ENCODE data around the gene PRKN. TPM values are rescaled to one million over a fixed set of nuclear protein-coding genes. Genes with fewer than 3 reads are reported as not detected.

Gene PRKN
- total and polyA plus RNA-seq, 2 experiments from 2014 or later: 2.3 to 3.9 TPM

- H3K4me1 ChIP-seq (ENCODE audit: insufficient read depth): no peaks in the 10 kb centered on the region
- no peak overlapping the region for H3K4me2 ChIP-seq
- no peak overlapping the region for H3K4me3 ChIP-seq
- H2AFZ ChIP-seq: no peak overlapping the region
- H3K9me3 ChIP-seq (ENCODE audit: low read depth): peaks cover 7% of the 10 kb centered on the region
- 79% methylated on average over 9 of the region's 9 CpGs for WGBS (ENCODE audit: low lambda C conversion rate, missing lambda C conversion rate)
- H4K20me1 ChIP-seq (ENCODE audit: insufficient read depth, poor library complexity, severe bottlenecking): no peaks in the 10 kb centered on the region
- TF ChIP-seq EZH2phosphoT487 (IDR thresholded peaks at IDR 0.05; ENCODE audit: low read depth, severe bottlenecking, unreplicated experiment) (no peak), EZH2 (IDR thresholded peaks at IDR 0.05; ENCODE audit: borderline replicate concordance) (no peak), CTCF (IDR thresholded peaks at IDR 0.05; ENCODE audit: poor library complexity) (no peak)
- no peak for DNase-seq (ENCODE audit: low spot score)
- H3K9me2 ChIP-seq (replicated peaks; ENCODE audit: insufficient read depth): no peaks in the 10 kb centered on the region
- H3K79me2 ChIP-seq: no peaks in the 10 kb centered on the region
- no peaks in the 10 kb centered on the region for H3K27me3 ChIP-seq
- no peak overlapping the region for H3K27ac ChIP-seq
- H3K36me3 ChIP-seq (replicated peaks; ENCODE audit: insufficient read depth, low read depth): no peaks in the 10 kb centered on the region
These were observed 1170.0 kb downstream of the PRKN start for GRCh38 chr6:161557333-161558107.

GRCh38 chr6:161554883-161555282 lies 1172.7 kb downstream of the PRKN start:
- TF ChIP-seq EZH2phosphoT487 (IDR thresholded peaks at IDR 0.05; ENCODE audit: low read depth, severe bottlenecking, unreplicated experiment): no peak
- no peak for TF ChIP-seq CTCF (IDR thresholded peaks at IDR 0.05; ENCODE audit: poor library complexity)
- Histone ChIP-seq H3K4me1 (ENCODE audit: insufficient read depth) (no peaks in the 10 kb centered on the region), H4K20me1 (ENCODE audit: insufficient read depth, poor library complexity, severe bottlenecking) (no peaks in the 10 kb centered on the region), H2AFZ (no peak overlapping the region), H3K9me2 (replicated peaks; ENCODE audit: insufficient read depth) (no peaks in the 10 kb centered on the region), H3K4me2 (no peak overlapping the region), H3K9me3 (ENCODE audit: low read depth) (peaks cover 7% of the 10 kb centered on the region), H3K27me3 (no peaks in the 10 kb centered on the region), H3K36me3 (replicated peaks; ENCODE audit: insufficient read depth, low read depth) (no peaks in the 10 kb centered on the region), H3K4me3 (no peak overlapping the region), H3K79me2 (no peaks in the 10 kb centered on the region), H3K27ac (no peak overlapping the region)
- DNase-seq (ENCODE audit: low spot score): no peak

GRCh38 chr6:161549977-161550655 lies 1177.5 kb downstream of the PRKN start:
- no peaks in the 10 kb centered on the region for H4K20me1 ChIP-seq (ENCODE audit: insufficient read depth, poor library complexity, severe bottlenecking)
- peak; percentile 13 for DNase-seq (ENCODE audit: low spot score)
- no peak for TF ChIP-seq CTCF (IDR thresholded peaks at IDR 0.05; ENCODE audit: poor library complexity)
- no peak for TF ChIP-seq EZH2phosphoT487 (IDR thresholded peaks at IDR 0.05; ENCODE audit: low read depth, severe bottlenecking, unreplicated experiment)
- TF ChIP-seq EZH2 (IDR thresholded peaks at IDR 0.05; ENCODE audit: borderline replicate concordance): no peak
- no peak overlapping the region for H3K4me2 ChIP-seq
- H3K9me3 ChIP-seq (ENCODE audit: low read depth): peaks cover 5% of the 10 kb centered on the region
- 56% methylated on average over 4 of the region's 4 CpGs for WGBS (ENCODE audit: low lambda C conversion rate, missing lambda C conversion rate)
- no peak overlapping the region for H3K27ac ChIP-seq
- H3K4me1 ChIP-seq (ENCODE audit: insufficient read depth): no peaks in the 10 kb centered on the region
- no peaks in the 10 kb centered on the region for H3K27me3 ChIP-seq
- no peaks in the 10 kb centered on the region for H3K79me2 ChIP-seq
- H3K9me2 ChIP-seq (replicated peaks; ENCODE audit: insufficient read depth): no peaks in the 10 kb centered on the region
- H3K4me3 ChIP-seq: no peak overlapping the region
- H3K36me3 ChIP-seq (replicated peaks; ENCODE audit: insufficient read depth, low read depth): no peaks in the 10 kb centered on the region
- H2AFZ ChIP-seq: no peak overlapping the region
